Coronary artery (tissue), 2 donors: Measurements from ENCODE around the gene PTPRD.

Source experiments
- DNase-seq: peaks from one replicate; pipeline ENCODE4 v3.0.0-alpha.2; 2017; ENCODE audit warnings: low spot score
- H3K27ac ChIP-seq, 2 donors: fragments of 200-600 bp; sonication (generic); one replicate each; pipeline ENCODE4 v1.5.1; 2016 to 2019
- H3K4me3 ChIP-seq: fragments of 200-600 bp; sonication (generic); 2 replicates; pipeline ENCODE4 v1.5.1; 2016; ENCODE audit warnings: mild to moderate bottlenecking, moderate library complexity
- TF ChIP-seq, protein P1 (sequence below): fragments of 200-600 bp; sonication (generic); IDR thresholded peaks from one replicate; pipeline ENCODE4 v1.5.1; 2019; ENCODE audit warnings: antibody characterized with exemption

The PTPRD gene

GRCh38 chr9:8389531-8389930 lies 2223.3 kb downstream of the PTPRD start:
- H3K27ac ChIP-seq = no peak overlapping the region
- TF ChIP-seq, protein P1, sequence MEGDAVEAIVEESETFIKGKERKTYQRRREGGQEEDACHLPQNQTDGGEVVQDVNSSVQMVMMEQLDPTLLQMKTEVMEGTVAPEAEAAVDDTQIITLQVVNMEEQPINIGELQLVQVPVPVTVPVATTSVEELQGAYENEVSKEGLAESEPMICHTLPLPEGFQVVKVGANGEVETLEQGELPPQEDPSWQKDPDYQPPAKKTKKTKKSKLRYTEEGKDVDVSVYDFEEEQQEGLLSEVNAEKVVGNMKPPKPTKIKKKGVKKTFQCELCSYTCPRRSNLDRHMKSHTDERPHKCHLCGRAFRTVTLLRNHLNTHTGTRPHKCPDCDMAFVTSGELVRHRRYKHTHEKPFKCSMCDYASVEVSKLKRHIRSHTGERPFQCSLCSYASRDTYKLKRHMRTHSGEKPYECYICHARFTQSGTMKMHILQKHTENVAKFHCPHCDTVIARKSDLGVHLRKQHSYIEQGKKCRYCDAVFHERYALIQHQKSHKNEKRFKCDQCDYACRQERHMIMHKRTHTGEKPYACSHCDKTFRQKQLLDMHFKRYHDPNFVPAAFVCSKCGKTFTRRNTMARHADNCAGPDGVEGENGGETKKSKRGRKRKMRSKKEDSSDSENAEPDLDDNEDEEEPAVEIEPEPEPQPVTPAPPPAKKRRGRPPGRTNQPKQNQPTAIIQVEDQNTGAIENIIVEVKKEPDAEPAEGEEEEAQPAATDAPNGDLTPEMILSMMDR = no peak

GRCh38 chr9:8388132-8388531 lies 2224.7 kb downstream of the PTPRD start:
- no peak overlapping the region for H3K4me3 ChIP-seq
- H3K27ac ChIP-seq = no peak overlapping the region
- TF ChIP-seq, protein P1 = no peak
- no peak for DNase-seq

More at GRCh38 chr9:8389531-8389930, 2223.3 kb downstream of the PTPRD start:
- DNase-seq = no peak
- H3K4me3 ChIP-seq = no peak overlapping the region

DNA sequence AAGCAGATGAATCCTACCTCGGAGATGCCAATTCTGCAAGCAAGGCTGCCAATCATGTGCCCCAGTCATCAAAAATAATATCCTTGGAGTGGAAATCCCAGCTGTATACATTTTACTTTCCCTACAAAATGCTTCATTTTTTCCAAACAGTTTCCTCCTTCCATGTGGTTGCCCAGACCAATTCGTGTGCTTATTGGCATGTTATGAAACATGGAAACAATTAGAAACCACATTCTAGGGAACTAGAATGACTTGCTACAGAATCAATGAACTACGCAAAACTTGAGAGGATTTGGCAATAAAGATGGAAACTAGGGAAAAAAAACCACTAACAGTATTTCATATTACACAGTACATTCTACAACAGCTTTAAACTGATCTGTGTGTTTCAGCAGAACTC lies 2228.7 kb downstream of the PTPRD start:
- Histone ChIP-seq H3K4me3 (no peak overlapping the region), H3K27ac (no peak overlapping the region)
- DNase-seq = no peak
- TF ChIP-seq, protein P1 = no peak

GRCh38 chr9:8382777-8383527 lies 2229.8 kb downstream of the PTPRD start:
- TF ChIP-seq, protein P1 = no peak
- Histone ChIP-seq H3K4me3 (no peak overlapping the region), H3K27ac (peak overlapping the region in 1 of 2 donors; percentile 21)
- DNase-seq = no peak

GRCh38 chr9:8382266-8382665 lies 2230.5 kb downstream of the PTPRD start:
- Histone ChIP-seq H3K4me3 (no peak overlapping the region), H3K27ac (peak overlapping the region in 1 of 2 donors; percentile 21)
- no peak for DNase-seq
- TF ChIP-seq, protein P1 = no peak

- Histone ChIP-seq H3K4me3 (no peak overlapping the region), H3K27ac (peak overlapping the region in 1 of 2 donors; percentile 21)
- no peak for DNase-seq
- TF ChIP-seq, protein P1 = no peak
Observed at GRCh38 chr9:8381601-8382000, 2231.2 kb downstream of the PTPRD start.

GRCh38 chr9:8374471-8374870 lies 2238.3 kb downstream of the PTPRD start:
- TF ChIP-seq, protein P1 = no peak
- DNase-seq = no peak
- Histone ChIP-seq H3K27ac (no peak overlapping the region), H3K4me3 (no peak overlapping the region)
